Smooth muscle cell (in vitro differentiated cells): ENCODE measurements around the gene C1QTNF4. TPM values are rescaled to one million over a fixed set of nuclear protein-coding genes. Genes with fewer than 3 reads are reported as not detected.

Source experiments
- DNase-seq: peaks from one replicate; lab custom pipeline; 2025; ENCODE audit not compliant: unreplicated experiment; lab: John Stamatoyannopoulos, UW
- H2AFZ ChIP-seq: fragments of 200-600 bp; sonication (generic); 2 replicates; pipeline ENCODE4 v1.6.0; 2016; ENCODE audit warnings: antibody characterized with exemption, low read depth, mild to moderate bottlenecking
- H3F3A ChIP-seq: fragments of 200-600 bp; sonication (generic); 2 replicates; pipeline ENCODE4 v1.6.0; 2017; ENCODE audit warnings: antibody characterized with exemption, low read depth
- H3K27ac ChIP-seq: fragments of 200-600 bp; sonication (generic); 2 replicates; pipeline ENCODE4 v1.5.1; 2016; ENCODE audit warnings: low read depth, mild to moderate bottlenecking
- H3K27me3 ChIP-seq: fragments of 200-600 bp; sonication (generic); 2 replicates; pipeline ENCODE4 v1.6.1; 2016; ENCODE audit warnings: low read depth, mild to moderate bottlenecking
- H3K36me3 ChIP-seq: fragments of 200-600 bp; sonication (generic); 2 replicates; pipeline ENCODE4 v1.5.1; 2016; ENCODE audit warnings: low read depth
- H3K4me1 ChIP-seq: fragments of 200-600 bp; sonication (generic); 2 replicates; pipeline ENCODE4 v1.5.1; 2016; ENCODE audit warnings: low read depth
- H3K4me2 ChIP-seq: fragments of 200-600 bp; sonication (generic); 2 replicates; pipeline ENCODE4 v1.6.0; 2016; ENCODE audit warnings: mild to moderate bottlenecking
- H3K4me3 ChIP-seq: fragments of 200-600 bp; sonication (generic); 2 replicates; pipeline ENCODE4 v1.5.1; 2016; ENCODE audit warnings: mild to moderate bottlenecking
- H3K79me2 ChIP-seq: fragments of 200-600 bp; sonication (generic); 2 replicates; pipeline ENCODE4 v1.6.0; 2016; ENCODE audit warnings: low read depth, mild to moderate bottlenecking
- H3K9ac ChIP-seq: fragments of 200-600 bp; sonication (generic); 2 replicates; pipeline ENCODE4 v1.6.0; 2016; ENCODE audit warnings: low read depth
- H3K9me3 ChIP-seq: fragments of 200-600 bp; sonication (generic); replicated peaks from 2 replicates; pipeline ENCODE4 v1.5.1; 2016; ENCODE audit warnings: low read depth
- H4K20me1 ChIP-seq: fragments of 200-600 bp; sonication (generic); 2 replicates; pipeline ENCODE4 v1.6.0; 2016; ENCODE audit warnings: low read depth
- WGBS: methylation state at CpG from one replicate; pipeline ENCODE4 v1.1.7; 2016; ENCODE audit warnings: low lambda C conversion rate; 5-methylcytosine and 5-hydroxymethylcytosine counted together
- polyA plus RNA-seq: library from polyadenylated mRNA; unstranded; fragments of >200 nt; fragmentation: Nextera tagmentation; extraction: Ambion mirVana; gene quantifications from 2 replicates; pipeline ENCODE4 v1.2.1, GENCODE V29; 2016
- total RNA-seq: library from RNA; depleted of rRNA; stranded (reverse); fragments of >200 nt; gene quantifications from 2 replicates; pipeline ENCODE4 v1.2.3, GENCODE V29; 2014
- TF ChIP-seq, protein P1 (sequence below): fragments of 200-600 bp; sonication (generic); IDR thresholded peaks from 2 replicates; pipeline ENCODE4 v1.5.1; 2017; ENCODE audit warnings: borderline replicate concordance, mild to moderate bottlenecking, antibody characterized with exemption; ENCODE audit not compliant: insufficient read depth, poor library complexity, severe bottlenecking

C1QTNF4 gene
- total and polyA plus RNA-seq, 2 experiments from 2014 or later, result 1.0 to 1.3 TPM

DNA sequence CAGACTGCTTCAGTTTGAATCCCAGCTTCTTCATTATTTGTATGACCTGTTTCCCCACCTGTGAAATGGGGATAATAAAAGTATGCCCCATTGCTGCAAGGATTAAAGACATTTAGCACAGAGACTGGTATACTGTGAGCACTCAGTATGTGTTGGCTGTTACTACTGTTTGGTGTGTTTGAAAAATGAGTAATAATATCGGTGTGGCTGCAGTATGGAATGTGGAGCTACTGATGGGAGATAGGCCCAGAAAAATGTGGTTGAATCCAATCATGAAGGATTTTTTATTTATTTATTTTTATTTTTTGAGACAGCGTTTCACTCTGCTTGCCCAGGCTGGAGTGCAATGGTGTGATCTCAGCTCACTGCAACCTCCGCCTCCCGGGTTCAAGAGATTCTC, 9.1 kb upstream of the C1QTNF4 start:
- Histone ChIP-seq H3F3A (peaks cover 6% of the 10 kb centered on the region), H3K9ac (no peak overlapping the region), H3K79me2 (no peaks in the 10 kb centered on the region), H3K27me3 (no peaks in the 10 kb centered on the region), H4K20me1 (peaks cover 3% of the 10 kb centered on the region), H3K36me3 (no peaks in the 10 kb centered on the region), H3K27ac (no peak overlapping the region), H3K9me3 (no peaks in the 10 kb centered on the region), H3K4me1 (peaks cover 15% of the 10 kb centered on the region), H3K4me3 (no peak overlapping the region), H2AFZ (no peak overlapping the region), H3K4me2 (no peak overlapping the region)
- WGBS, result 96% methylated on average over 4 of the region's 4 CpGs
- TF ChIP-seq, protein P1, sequence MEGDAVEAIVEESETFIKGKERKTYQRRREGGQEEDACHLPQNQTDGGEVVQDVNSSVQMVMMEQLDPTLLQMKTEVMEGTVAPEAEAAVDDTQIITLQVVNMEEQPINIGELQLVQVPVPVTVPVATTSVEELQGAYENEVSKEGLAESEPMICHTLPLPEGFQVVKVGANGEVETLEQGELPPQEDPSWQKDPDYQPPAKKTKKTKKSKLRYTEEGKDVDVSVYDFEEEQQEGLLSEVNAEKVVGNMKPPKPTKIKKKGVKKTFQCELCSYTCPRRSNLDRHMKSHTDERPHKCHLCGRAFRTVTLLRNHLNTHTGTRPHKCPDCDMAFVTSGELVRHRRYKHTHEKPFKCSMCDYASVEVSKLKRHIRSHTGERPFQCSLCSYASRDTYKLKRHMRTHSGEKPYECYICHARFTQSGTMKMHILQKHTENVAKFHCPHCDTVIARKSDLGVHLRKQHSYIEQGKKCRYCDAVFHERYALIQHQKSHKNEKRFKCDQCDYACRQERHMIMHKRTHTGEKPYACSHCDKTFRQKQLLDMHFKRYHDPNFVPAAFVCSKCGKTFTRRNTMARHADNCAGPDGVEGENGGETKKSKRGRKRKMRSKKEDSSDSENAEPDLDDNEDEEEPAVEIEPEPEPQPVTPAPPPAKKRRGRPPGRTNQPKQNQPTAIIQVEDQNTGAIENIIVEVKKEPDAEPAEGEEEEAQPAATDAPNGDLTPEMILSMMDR, result no peak
- no peak for DNase-seq

DNA sequence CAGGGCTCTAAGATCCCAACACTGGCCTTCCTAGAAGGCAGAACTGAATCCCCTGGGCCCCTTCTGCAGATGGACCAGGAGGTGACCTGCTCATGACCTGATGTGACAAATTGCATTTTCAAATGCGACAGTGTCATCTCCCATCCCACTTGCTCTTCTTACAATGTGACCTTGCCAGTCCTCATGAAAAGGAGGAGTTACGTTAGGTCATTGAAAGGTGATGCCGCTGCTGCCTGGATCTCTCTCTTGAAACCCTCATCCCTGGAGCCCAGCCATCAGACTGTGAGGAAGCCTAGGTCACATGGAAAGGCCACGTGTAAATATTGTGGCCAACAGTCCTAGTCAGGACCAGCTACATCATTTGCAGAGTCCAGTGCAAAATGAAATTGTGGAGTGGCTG, 5.7 kb upstream of the C1QTNF4 start:
- 82% methylated on average over 4 of the region's 4 CpGs for WGBS
- DNase-seq, result no peak

GRCh38 chr11:47595967-47596366, 1.8 kb upstream of the C1QTNF4 start:
- no peak for DNase-seq
- H3K4me2 ChIP-seq, result no peak overlapping the region
- TF ChIP-seq, protein P1, result no peak
- no peaks in the 10 kb centered on the region for H3K9me3 ChIP-seq
- H2AFZ ChIP-seq, result no peak overlapping the region
- H4K20me1 ChIP-seq, result no peaks in the 10 kb centered on the region
- no peak overlapping the region for H3K4me3 ChIP-seq
- no peak overlapping the region for H3K27ac ChIP-seq
- H3K4me1 ChIP-seq, result peaks cover 15% of the 10 kb centered on the region
- H3K27me3 ChIP-seq, result peaks cover 45% of the 10 kb centered on the region
- no peaks in the 10 kb centered on the region for H3K79me2 ChIP-seq
- WGBS, result 100% methylated on average over 1 of the region's 1 CpG
- H3K9ac ChIP-seq, result no peak overlapping the region
- H3F3A ChIP-seq, result no peaks in the 10 kb centered on the region
- H3K36me3 ChIP-seq, result no peaks in the 10 kb centered on the region

More for the DNA sequence above, 5.7 kb upstream of the C1QTNF4 start:
- H3K27ac ChIP-seq, result no peak overlapping the region
- H4K20me1 ChIP-seq, result no peaks in the 10 kb centered on the region
- H3K9me3 ChIP-seq, result no peaks in the 10 kb centered on the region
- TF ChIP-seq, protein P1, result no peak
- no peak overlapping the region for H3K4me2 ChIP-seq
- no peak overlapping the region for H3K4me3 ChIP-seq
- H3K4me1 ChIP-seq, result peaks cover 7% of the 10 kb centered on the region
- no peak overlapping the region for H3K9ac ChIP-seq
- H3F3A ChIP-seq, result no peaks in the 10 kb centered on the region
- H3K27me3 ChIP-seq, result peaks cover 13% of the 10 kb centered on the region
- H3K36me3 ChIP-seq, result no peaks in the 10 kb centered on the region
- H3K79me2 ChIP-seq, result no peaks in the 10 kb centered on the region
- no peak overlapping the region for H2AFZ ChIP-seq

GRCh38 chr11:47595029-47595428, 818 bp upstream of the C1QTNF4 start:
- Histone ChIP-seq H3K4me1 (peaks cover 15% of the 10 kb centered on the region), H4K20me1 (no peaks in the 10 kb centered on the region), H3K9ac (no peak overlapping the region), H3K27me3 (peaks cover 45% of the 10 kb centered on the region), H3K36me3 (no peaks in the 10 kb centered on the region), H3K27ac (no peak overlapping the region), H3K4me3 (no peak overlapping the region), H2AFZ (no peak overlapping the region), H3K79me2 (no peaks in the 10 kb centered on the region), H3F3A (no peaks in the 10 kb centered on the region), H3K4me2 (no peak overlapping the region), H3K9me3 (no peaks in the 10 kb centered on the region)
- TF ChIP-seq, protein P1, result no peak
- DNase-seq, result no peak
- 71% methylated on average over 7 of the region's 7 CpGs for WGBS
